ENCODE measurements around the gene CUEDC1.

DNA sequence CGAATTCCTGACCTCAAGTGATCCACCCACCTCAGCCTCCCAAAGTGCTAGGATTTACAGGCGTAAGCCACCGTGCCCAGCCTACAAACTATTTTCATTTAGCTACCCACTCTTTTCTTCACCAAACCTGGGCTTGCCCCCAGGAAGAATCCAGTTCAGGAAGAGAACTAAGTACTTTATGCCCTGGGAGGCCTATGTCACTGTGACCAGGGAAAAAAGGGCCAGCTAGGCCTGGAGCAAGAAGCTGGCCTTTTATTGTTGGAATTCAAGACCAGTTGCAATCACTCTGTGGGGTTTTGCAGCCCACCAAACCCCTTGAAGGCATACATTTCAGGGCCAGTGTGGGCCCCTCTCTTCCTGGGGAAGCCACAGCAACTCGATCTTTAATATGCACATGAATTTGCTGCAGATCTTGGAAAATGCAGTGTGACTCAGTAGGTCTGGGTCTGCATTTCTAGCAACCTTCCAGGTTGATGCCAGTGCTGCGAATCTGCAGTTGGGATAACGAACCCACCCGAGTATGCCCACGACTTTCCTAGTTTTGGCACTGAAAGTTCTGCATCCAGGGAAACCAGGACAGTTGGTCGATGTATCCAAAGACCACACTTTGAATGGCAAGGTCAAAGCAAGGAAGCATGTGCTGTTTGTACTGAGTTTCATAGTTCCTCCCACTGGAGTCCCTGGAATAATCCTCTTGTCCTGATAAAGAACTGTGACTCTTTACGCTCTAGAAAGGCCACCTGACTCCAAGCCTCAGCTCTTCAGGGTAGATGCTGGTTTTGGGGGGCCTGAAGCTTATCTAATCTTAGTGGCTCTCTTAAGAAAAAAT lies 98.2 kb downstream of the CUEDC1 start:
- no peak for TF ChIP-seq POLR2A (IDR thresholded peaks at IDR 0.05; ENCODE audit: low read depth, low read length)
- TF ChIP-seq TAF1 (IDR thresholded peaks at IDR 0.05; ENCODE audit: borderline replicate concordance, low read depth, low read length) = no peak

Measured in GM12892 (cell line).